SW 1271 (cell line): ENCODE data around the gene TMEM141.

ENCODE experiments used
- DNase-seq, 2 experiments: peaks; one replicate each; lab custom pipeline; 2025; lab: John Stamatoyannopoulos, UW

TMEM141 gene

DNA sequence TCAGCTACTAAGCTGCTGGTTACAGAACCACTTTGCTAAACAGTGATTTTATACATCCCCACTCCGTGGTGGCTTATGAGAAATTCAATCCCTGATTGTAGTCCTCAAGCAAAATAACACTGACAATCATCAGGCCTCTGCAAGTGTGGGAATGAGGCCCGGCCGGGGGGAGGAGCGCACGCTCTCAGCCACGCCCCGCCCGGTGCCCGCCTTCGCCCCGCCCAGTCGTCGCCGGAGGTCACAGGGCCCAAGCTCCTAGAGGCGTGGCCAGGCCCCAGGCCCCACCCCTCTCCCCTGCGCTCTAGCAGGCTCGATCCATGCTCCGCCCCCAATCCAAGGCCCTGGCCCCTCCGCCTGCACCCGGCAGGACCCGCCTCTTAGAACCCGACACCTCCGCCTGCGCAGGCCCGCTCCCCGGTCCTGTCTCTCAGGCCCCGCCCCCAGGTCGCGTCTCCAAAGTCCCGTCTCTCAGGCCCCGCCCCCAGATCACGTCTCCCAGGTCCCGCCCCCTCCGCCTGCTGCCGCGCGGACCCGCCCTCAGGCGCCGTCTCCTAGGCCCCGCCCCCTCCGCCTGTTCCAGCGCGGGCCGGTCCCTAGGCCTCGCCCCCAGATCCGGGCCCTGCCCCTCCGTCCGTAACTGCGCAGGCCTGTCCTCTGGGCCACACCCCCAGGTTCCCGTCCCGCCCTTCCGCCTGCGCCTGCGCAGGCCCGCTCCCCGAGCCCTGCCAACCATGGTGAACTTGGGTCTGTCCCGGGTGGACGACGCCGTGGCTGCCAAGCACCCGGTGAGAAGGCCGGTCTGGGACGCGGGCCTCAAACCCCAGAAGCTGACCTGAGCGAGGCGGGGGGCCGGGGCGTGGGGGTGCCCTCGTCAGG, at the start of gene TMEM141:
Gene TMEM141 (plus strand): TSS at position 705 of the 876 bp plus-strand sequence. CDS start 27 bp downstream, at position 732.
- peak; percentile 93 to 99 for DNase-seq

DNA sequence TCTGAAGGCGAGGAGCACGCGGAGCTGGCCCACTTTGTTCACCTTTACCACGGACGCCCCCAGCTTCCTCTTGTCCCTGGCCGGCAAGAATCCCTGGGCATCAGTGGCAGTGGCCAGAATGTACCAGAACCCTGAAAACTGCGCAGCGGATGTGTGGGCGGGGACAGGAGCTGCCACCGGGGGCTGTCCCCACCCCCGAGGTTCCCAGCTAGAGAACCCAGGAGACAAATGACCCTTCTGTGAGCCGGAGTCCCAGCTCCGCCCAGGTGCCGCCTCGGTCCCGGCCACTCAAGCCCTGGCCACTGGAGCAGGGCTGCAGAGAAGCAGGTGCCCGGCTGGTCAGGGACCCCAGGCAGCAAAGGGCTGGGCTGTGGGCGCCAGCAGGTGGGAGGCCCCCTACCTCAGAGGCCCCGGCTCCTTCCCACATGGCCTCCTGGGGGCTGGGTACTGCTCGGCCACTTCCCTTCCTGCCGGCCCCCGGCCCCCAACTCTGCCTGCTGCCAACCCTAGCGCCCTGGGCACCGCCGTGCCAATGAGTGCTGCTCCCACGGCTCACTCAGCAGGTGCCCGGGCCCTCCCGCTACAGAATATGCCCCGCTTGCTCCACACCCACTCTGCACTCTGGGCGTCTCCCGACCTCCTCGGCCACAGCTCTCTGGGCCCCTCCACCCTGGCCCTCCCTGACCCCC, 49.1 kb upstream of the TMEM141 start:
- DNase-seq: no peak

GRCh38 chr9:136742591-136743391, 48.4 kb upstream of the TMEM141 start, which contains the start of gene LCN10:
Gene LCN10 (minus strand): TSS chr9:136742940. CDS start chr9:136742903, 37 bp downstream.
- DNase-seq: no peak

- DNase-seq: no peak
These were observed 47.4 kb upstream of the TMEM141 start for GRCh38 chr9:136743639-136744211.

DNA sequence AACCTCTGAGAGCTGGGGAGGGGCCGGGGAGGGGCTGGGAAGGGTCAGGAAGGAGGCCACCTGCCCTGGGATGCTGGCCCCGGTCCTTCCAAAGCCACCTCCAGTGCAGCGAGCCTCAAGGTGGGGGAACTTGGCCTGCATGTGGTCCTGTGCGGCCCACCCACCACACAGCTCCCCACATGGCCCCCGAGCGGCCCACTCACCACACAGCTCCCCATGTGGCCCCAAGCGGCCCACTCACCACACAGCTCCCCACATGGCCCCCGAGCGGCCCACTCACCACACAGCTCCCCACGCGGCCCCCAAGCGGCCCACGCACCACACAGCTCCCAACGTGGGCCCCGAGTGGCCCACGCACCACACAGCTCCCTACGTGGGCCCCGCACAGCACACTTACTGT, 46.4 kb upstream of the TMEM141 start:
- DNase-seq: no peak

DNA sequence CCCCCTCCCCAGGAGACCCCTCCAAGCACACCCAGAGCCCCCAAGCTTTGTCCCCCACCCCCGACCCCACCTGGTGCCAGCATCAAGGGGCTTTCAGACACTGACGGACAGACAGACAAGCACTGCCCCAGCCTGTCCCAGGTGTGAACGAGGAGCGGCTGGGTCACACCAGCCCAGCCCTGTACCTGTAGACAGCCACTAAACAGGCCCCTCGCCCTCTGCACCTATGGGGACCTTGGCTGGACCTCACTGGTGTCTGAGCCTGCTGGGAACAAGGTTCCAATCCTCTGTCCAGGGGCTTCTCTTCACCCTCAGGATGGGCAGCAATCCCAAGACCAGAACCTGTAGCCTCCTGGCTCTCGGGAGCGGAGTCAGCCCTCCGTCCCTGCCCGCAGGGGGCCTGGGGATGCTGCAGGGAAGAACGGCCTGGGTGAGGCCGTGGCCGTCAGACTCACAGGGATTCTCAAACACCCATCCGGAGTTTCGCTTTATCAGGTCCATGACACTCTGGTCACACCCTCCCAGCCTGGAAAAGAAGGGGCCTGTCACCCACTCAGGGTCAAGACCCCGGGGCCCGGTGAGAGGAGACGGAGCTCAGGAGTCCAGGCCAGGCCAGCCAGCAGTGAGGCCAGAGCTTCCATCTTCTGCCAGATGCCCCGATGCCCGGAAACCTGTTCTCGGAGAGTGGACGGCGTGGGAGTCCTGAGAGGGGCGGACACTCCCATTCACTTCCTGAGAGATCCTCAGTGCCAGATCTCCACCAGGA, 45.6 kb upstream of the TMEM141 start:
- no peak for DNase-seq

DNA sequence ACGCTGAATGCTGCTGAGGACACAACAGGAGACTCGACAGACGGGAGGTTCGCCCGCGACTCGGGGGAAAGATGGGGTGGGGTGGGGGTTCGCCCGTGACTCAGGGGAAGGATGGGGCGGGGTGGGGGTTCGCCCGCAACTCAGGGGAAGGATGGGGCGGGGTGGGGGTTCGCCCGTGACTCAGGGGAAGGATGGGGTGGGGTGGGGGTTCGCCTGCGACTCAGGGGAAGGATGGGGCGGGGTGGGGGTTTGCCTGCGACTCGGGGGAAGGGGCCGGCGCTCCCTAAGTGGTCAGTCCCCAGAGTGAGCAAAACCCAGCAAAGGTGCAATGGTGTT, 45.0 kb upstream of the TMEM141 start:
- no peak for DNase-seq

DNA sequence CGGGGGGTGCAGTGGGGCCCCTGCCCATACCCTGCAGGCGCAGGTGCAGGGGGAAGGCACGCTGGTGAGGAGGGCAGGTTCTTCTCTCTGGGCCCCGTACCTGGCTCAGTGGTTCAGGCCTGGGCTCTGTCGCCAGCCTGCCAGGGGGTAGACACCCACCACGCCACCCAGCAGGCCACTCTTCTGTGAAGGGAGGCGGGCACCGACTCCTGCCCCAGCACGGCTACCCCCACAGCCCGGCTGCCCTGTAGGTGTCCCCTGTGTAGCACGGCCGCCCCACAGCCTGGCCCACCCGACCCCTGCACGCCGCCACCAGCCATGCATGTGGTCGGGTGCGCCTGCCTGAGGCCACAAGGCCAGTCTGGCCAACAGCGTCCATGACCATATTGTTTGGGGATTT, 44.5 kb upstream of the TMEM141 start:
- no peak for DNase-seq

GRCh38 chr9:136747161-136748060, 43.7 kb upstream of the TMEM141 start:
- DNase-seq: no peak

DNA sequence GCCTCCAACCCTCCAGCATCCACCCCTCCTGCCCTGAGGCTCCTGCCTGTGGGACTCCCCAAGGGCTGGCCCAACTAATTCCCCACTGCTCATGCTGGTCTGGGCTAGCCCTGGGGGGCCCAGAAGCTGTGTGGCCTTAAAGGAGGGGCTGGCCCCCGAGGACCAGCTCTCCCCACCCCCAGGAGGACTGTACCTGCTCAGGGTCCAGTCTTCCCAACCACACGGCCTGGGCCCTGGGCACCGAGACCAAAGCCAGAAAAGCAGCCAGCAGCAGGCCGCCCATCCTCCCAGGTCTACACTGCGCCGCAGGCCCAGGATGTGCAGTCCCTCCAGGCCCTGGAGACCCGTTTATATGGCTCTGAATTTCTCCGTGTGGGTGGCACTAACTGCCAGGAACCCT, 42.9 kb upstream of the TMEM141 start, which contains the start of gene LCN6:
Gene LCN6 (minus strand): TSS at position 325 of the 400 bp plus-strand sequence. CDS start 42 bp downstream, at position 283.
- no peak for DNase-seq

- no peak for DNase-seq
These were observed 42.2 kb upstream of the TMEM141 start for GRCh38 chr9:136748666-136749611.

- DNase-seq: no peak
These were observed 40.6 kb upstream of the TMEM141 start for GRCh38 chr9:136750526-136750925.

DNA sequence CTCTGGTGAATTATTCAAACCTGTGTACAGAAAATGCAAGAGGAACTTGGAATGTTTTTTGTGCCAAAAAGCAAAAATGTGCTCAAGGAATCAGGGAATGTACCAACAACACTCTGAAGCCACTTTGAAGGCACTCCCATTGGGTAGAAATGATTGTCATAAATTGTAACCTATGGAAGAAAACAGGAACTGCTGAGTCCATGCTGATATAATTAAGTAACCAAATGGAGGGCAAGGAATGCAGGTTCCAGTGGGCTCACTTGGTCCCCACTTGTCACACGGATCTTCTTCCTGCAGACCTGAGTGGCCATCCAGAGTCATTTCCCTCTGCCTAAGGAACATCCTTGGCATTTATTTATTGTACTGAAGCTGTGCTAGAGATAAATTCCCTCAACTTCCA, 39.9 kb upstream of the TMEM141 start:
- DNase-seq: no peak

GRCh38 chr9:136751814-136752213, 39.3 kb upstream of the TMEM141 start:
- no peak for DNase-seq

DNA sequence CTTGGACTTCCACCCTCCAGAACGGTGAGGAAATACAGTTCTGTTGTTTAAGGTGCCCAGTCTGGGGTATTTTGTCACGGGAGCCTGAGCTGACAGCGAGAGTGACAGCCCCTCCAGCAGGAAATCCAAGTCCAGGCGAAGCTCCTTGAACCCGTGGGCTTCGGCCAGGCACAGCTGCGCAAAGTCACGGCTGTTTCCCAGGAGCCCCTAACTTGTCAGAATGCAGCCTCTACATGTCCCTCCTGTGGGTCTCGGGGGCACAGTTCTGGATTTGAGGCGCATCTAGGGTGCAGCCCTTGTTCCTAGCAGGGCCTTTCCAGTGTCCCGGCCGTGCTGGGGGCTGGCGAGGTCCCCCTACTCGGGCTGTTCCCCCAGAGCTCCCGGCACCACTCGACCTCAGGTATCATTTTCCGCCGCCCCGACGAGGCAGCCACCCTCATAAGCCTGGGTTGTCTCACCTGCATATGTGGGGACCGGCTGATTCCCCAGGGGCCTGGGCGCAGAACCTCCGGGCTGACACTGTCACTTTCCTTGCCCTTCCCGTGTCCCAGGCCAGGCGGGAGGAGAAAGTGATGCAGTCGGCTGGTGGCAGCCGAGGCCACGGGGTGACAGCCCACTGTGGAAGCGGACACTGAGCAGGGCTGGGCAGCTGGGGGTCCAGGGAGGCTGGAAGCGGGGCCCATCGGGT, 37.6 kb upstream of the TMEM141 start:
- no peak for DNase-seq

GRCh38 chr9:136754059-136754572, 37.0 kb upstream of the TMEM141 start:
- no peak for DNase-seq

GRCh38 chr9:136754626-136755301, 36.4 kb upstream of the TMEM141 start:
- no peak for DNase-seq
